Activated CD8-positive, alpha-beta memory T cell treated with anti-CD3 and anti-CD28 coated beads, Interleukin-2, amount 10 ng/mL, durations not matched to agents 7 days and 5 days (primary cell): ENCODE measurements around the gene MACROD1. TPM values are rescaled to one million over a fixed set of nuclear protein-coding genes. Genes with fewer than 3 reads are reported as not detected.
"Not testable (repeated sequence)": the region's sequence is repeated elsewhere in the genome, so short reads cannot be mapped to it uniquely, and the experiment has no call there.

Experiments used
- ATAC-seq: fragments of 150-1000 bp; cut with Tn5 transposase; one replicate; pipeline ENCODE4 v1.10.0; 2021; ENCODE audit warnings: moderate library complexity
- CTCF ChIA-PET: fragments of 350-600 bp; sonication (Branson Sonifier 250); formaldehyde crosslinking; loops from one replicate; lab custom pipeline; 2021; ENCODE audit warnings: antibody characterized with exemption; lab: Charles Lee
- DNase-seq: peaks from one replicate; pipeline ENCODE4 v3.0.0-alpha.2; 2020
- H3K27ac Mint-ChIP-seq: one replicate; pipeline ENCODE4 v1.8.0; 2021; ENCODE audit warnings: mild to moderate bottlenecking, mixed read lengths
- H3K27me3 Mint-ChIP-seq: one replicate; pipeline ENCODE4 v1.8.0; 2021; ENCODE audit warnings: mixed read lengths
- H3K36me3 Mint-ChIP-seq: one replicate; pipeline ENCODE4 v1.8.0; 2021; ENCODE audit warnings: mild to moderate bottlenecking, mixed read lengths
- H3K4me1 Mint-ChIP-seq: one replicate; pipeline ENCODE4 v1.8.0; 2021; ENCODE audit warnings: mixed read lengths
- H3K4me3 Mint-ChIP-seq: one replicate; pipeline ENCODE4 v1.8.0; 2021; ENCODE audit warnings: mild to moderate bottlenecking, moderate library complexity, mixed read lengths
- H3K9me3 Mint-ChIP-seq: one replicate; pipeline ENCODE4 v1.8.0; 2022; ENCODE audit warnings: low read depth, mixed read lengths
- total RNA-seq, 2 experiments: library from RNA; stranded (reverse); gene quantifications; one replicate each; pipeline ENCODE4 v1.2.3, GENCODE V29; 2021

The MACROD1 gene
- total RNA-seq, 2 experiments from 2014 or later: 10.1 to 12.3 TPM

DNA sequence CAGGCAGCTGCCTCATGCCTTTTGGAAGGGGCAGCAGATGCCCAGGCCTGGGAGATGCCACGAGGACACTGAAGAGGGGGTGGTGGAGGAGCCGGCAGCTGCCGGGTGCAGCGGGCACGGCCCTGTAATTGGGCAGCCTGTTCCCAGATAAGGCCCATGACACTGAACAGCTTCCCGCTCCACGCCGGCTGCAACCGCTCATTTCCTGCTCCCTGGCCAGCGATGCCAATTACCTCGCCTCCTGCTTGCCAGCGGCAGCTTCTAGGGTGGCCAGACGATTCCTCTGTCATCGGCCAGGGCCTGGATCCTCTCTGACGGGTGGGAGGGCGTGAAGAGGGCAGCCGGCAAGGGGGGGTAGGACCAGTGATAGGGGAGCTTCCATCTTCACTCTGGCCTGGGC, 107.4 kb downstream of the MACROD1 start:
- ATAC-seq (no peak), DNase-seq (no peak)
- no peak overlapping the region for H3K4me3 Mint-ChIP-seq
- CTCF ChIA-PET: interaction anchor here (1.2 kb wide), 1 partner anchor 58 kb away, joined by 3 read pairs; no protein-coding TSS in a partner anchor
- no peaks in the 10 kb centered on the region for H3K36me3 Mint-ChIP-seq
- H3K27ac Mint-ChIP-seq: no peak overlapping the region
- no peaks in the 10 kb centered on the region for H3K9me3 Mint-ChIP-seq
- peaks cover 6% of the 10 kb centered on the region for H3K4me1 Mint-ChIP-seq
- H3K27me3 Mint-ChIP-seq: peaks cover 16% of the 10 kb centered on the region

DNA sequence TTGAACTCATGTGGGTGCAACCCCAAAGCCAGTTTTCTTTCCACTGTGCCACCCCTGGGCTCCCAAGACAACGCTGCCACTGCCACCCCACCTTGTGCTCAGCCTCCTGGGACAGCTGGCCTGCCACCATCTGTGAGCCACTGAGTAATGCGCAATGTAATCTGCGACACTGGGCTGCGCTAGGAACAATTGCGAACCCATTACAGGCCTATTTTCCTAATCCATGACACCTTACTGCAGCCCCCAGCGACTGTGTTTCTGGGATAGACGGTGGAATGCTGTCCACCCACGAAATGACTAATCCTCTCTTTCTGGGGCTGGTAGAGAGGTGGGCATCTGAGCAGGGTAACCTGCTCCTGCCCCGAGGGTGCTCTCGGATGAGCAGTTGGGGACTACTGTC, 108.0 kb downstream of the MACROD1 start:
- peaks cover 6% of the 10 kb centered on the region for H3K4me1 Mint-ChIP-seq
- no peaks in the 10 kb centered on the region for H3K36me3 Mint-ChIP-seq
- H3K27ac Mint-ChIP-seq: no peak overlapping the region
- no peak for DNase-seq
- H3K9me3 Mint-ChIP-seq: no peaks in the 10 kb centered on the region
- CTCF ChIA-PET: interaction anchor here (1.2 kb wide), 1 partner anchor 58 kb away, joined by 3 read pairs; no protein-coding TSS in a partner anchor
- H3K4me3 Mint-ChIP-seq: no peak overlapping the region
- no peak for ATAC-seq
- peaks cover 15% of the 10 kb centered on the region for H3K27me3 Mint-ChIP-seq

DNA sequence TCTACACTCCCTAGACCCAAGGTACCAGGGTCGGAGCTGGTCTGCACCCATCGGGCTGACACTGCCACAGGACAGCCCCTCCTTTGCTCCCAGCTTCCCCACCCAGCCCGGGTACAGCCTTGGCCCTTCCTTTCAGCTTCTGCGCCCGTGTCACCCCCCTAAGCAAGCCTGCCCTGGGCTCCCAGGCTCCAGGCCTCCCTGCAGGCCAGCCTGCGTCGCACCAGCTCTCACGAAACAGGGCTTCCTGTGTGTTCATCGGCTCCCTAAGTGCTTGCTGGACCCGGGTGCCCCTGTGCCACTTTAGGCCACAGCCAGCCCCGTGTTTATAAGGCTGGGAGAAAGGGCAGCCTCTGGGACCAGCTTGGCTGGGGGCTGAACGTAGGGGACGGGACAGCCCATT, 109.1 kb downstream of the MACROD1 start:
- Mint-ChIP-seq H3K36me3 (no peaks in the 10 kb centered on the region), H3K4me3 (no peak overlapping the region), H3K27me3 (peaks cover 10% of the 10 kb centered on the region), H3K4me1 (peaks cover 6% of the 10 kb centered on the region), H3K9me3 (no peaks in the 10 kb centered on the region), H3K27ac (no peak overlapping the region)
- CTCF ChIA-PET: no interaction called here
- DNase-seq (no peak), ATAC-seq (no peak)

GRCh38 chr11:64056213-64056785, 109.6 kb downstream of the MACROD1 start:
- no peak overlapping the region for H3K4me3 Mint-ChIP-seq
- DNase-seq (no peak), ATAC-seq (no peak)
- CTCF ChIA-PET: no interaction called here
- no peaks in the 10 kb centered on the region for H3K9me3 Mint-ChIP-seq
- H3K4me1 Mint-ChIP-seq: peaks cover 6% of the 10 kb centered on the region
- peaks cover 6% of the 10 kb centered on the region for H3K27me3 Mint-ChIP-seq
- H3K36me3 Mint-ChIP-seq: no peaks in the 10 kb centered on the region
- no peak overlapping the region for H3K27ac Mint-ChIP-seq

DNA sequence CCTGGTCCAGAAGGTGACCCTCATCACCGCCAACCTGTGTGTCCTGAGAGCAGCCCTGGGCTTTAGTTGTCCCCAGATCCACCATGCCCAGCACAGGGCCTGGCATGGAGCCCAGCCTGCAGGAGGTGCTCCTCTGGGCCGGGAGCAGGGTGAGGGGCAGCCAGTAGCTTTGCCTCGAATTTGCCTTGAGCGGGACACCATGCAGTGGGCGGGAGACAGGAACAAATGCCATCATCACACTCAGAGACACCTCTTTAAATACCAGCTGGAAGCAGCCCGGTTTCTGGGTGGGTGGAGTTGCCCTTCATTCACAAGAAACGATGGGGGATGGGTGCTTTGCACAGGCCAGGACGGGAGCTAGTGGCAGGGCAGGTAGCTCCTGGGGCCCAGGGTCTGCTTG, 110.8 kb downstream of the MACROD1 start:
- no peak for ATAC-seq
- Mint-ChIP-seq H3K27ac (no peak overlapping the region), H3K4me3 (no peak overlapping the region), H3K4me1 (no peaks in the 10 kb centered on the region), H3K36me3 (no peaks in the 10 kb centered on the region), H3K27me3 (no peaks in the 10 kb centered on the region), H3K9me3 (no peaks in the 10 kb centered on the region)
- CTCF ChIA-PET: no interaction called here
- DNase-seq: no peak

DNA sequence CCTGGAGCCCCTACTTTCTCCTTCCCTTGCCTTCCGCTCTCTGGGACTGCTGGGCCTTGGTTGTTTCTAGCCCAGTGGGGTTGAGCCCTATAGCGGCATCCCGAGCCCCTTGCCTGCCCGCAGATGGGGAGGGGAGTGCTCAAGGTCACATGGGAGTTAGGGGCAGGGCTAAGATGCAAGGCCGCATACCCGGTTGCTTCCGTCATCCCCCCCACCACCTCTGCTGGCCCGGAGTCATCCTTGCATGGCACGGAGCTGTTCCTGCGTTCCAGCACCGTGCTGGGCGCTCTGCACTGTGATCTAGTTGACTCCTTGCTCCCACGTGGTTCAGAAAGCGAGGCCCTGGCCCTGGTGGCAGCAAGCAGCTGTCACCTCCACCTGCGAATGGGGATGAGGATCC, 112.2 kb downstream of the MACROD1 start:
- DNase-seq (no peak), ATAC-seq (no peak)
- Mint-ChIP-seq H3K36me3 (no peaks in the 10 kb centered on the region), H3K27me3 (no peaks in the 10 kb centered on the region), H3K4me1 (no peaks in the 10 kb centered on the region), H3K9me3 (no peaks in the 10 kb centered on the region), H3K27ac (no peak overlapping the region), H3K4me3 (no peak overlapping the region)
- CTCF ChIA-PET: no interaction called here

DNA sequence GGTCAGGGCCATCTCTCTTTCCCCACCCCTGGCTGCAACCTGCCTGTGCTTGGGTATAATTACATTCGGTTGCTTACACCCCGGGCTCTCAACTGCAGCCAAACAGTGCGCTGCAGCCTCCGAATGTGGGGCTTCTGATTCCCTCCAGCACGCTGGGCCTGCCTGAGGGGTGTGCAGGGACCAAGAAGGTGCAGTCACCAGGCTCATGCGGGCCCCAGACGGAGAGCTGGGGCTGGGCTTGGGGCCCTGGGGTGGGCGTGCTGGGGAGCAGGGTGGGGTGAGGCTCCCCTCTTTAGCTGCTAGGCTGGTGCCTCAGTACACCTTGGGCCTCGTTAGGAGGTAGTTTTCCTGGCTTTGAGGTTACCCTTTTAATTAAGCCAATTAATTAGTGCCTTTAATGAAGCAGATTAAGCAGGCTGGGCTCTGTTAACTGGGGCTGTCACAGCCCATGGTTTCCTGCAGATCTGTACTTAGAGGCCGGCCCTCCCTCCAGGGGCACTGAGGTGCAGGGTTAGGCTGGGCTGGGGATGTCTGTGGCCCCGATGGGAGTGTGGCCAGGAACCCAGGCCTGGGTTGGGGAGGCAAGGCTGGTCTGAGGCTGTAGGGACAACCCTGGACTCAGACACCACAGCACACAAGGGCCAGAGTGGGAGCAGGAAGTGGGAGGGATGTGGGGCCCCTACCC, 112.8 kb downstream of the MACROD1 start:
- no peaks in the 10 kb centered on the region for H3K4me1 Mint-ChIP-seq
- no peak overlapping the region for H3K4me3 Mint-ChIP-seq
- H3K9me3 Mint-ChIP-seq: no peaks in the 10 kb centered on the region
- CTCF ChIA-PET: no interaction called here
- H3K36me3 Mint-ChIP-seq: no peaks in the 10 kb centered on the region
- no peak for DNase-seq
- H3K27me3 Mint-ChIP-seq: no peaks in the 10 kb centered on the region
- H3K27ac Mint-ChIP-seq: no peak overlapping the region
- ATAC-seq: no peak

GRCh38 chr11:64052436-64052835, 113.5 kb downstream of the MACROD1 start:
- CTCF ChIA-PET: no interaction called here
- H3K9me3 Mint-ChIP-seq: no peaks in the 10 kb centered on the region

DNA sequence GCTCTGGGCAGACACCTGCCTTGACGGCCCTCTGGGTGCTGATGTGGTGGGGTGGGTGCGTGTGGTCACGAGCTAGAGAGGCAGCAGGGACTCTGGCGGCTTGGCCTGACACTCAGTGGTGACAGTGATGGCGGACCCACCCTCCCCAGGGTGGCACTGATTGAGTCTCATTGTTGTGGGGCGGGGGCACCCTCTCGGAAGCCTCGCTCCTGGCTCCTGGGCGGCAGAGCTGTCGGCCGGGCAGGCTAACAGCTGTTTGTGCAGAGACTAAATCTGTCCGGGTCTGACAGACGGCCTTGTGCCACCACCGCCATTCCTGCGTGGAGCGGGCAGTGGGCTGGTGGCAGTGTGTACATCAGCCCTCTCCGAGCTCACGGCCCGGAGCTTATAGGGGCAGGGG, 114.6 kb downstream of the MACROD1 start:
- DNase-seq: no peak
- CTCF ChIA-PET: interaction anchor here (0.6 kb wide), 1 partner anchor 365 kb away, joined by 3 read pairs; no protein-coding TSS in a partner anchor
- no peaks in the 10 kb centered on the region for H3K36me3 Mint-ChIP-seq
- H3K4me3 Mint-ChIP-seq: no peak overlapping the region
- H3K9me3 Mint-ChIP-seq: no peaks in the 10 kb centered on the region
- H3K4me1 Mint-ChIP-seq: no peaks in the 10 kb centered on the region
- H3K27me3 Mint-ChIP-seq: no peaks in the 10 kb centered on the region
- H3K27ac Mint-ChIP-seq: no peak overlapping the region
- ATAC-seq: no peak

More at GRCh38 chr11:64052436-64052835, 113.5 kb downstream of the MACROD1 start:
- Mint-ChIP-seq H3K4me3 (no peak overlapping the region), H3K4me1 (no peaks in the 10 kb centered on the region), H3K27ac (no peak overlapping the region), H3K27me3 (no peaks in the 10 kb centered on the region), H3K36me3 (no peaks in the 10 kb centered on the region)
- no peak for DNase-seq
- ATAC-seq: no peak

DNA sequence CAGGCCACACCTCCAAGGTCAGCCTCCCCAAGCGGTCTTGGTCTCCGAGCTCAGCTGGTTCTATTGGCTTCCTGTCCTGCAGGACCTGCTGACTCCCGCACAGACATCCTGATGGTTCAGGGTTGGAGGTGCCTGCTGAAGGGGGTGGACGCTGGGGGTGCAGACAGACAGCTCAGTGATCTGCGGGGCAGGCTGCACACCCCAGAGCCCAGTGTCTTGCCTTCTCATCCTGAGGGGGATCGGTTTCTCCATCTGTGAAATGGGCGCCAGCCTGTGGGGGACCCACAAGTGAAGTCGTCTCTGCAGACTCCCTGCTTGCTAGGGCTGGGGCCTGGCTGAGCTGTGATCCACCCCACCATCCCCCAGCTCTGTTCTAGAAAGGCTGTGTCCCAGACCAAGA, 116.4 kb downstream of the MACROD1 start:
- Mint-ChIP-seq H3K27ac (no peak overlapping the region), H3K4me3 (no peak overlapping the region), H3K36me3 (no peaks in the 10 kb centered on the region), H3K27me3 (no peaks in the 10 kb centered on the region), H3K9me3 (no peaks in the 10 kb centered on the region), H3K4me1 (no peaks in the 10 kb centered on the region)
- ATAC-seq (no peak), DNase-seq (no peak)
- CTCF ChIA-PET: no interaction called here

- no peak for DNase-seq
- CTCF ChIA-PET: no interaction called here
- H3K9me3 Mint-ChIP-seq: no peaks in the 10 kb centered on the region
- no peak for ATAC-seq
- no peak overlapping the region for H3K4me3 Mint-ChIP-seq
- no peaks in the 10 kb centered on the region for H3K4me1 Mint-ChIP-seq
- no peaks in the 10 kb centered on the region for H3K36me3 Mint-ChIP-seq
- H3K27ac Mint-ChIP-seq: no peak overlapping the region
- H3K27me3 Mint-ChIP-seq: no peaks in the 10 kb centered on the region
Observed at GRCh38 chr11:64048042-64048854, 117.7 kb downstream of the MACROD1 start.

DNA sequence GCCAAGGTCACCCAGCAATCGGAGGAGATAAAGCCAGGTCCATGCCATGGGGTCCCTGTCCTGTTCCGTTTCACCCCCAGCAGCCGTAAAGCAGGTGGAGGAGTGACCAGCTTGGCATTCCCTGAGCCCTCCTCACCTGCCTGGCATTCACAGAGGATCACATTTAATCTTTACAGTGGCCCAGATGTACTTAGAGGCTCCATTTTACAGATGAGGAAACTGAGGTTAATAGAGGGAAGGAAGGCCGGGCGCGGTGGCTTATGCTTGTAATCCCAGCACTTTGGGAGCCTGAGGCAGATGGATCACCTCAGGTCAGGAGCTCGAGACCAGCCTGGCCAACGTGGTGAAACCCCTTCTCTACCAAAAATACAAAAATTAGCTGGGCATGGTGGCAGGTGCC, 118.5 kb downstream of the MACROD1 start:
- H3K4me1 Mint-ChIP-seq, H3K36me3 Mint-ChIP-seq, H3K27ac Mint-ChIP-seq, H3K9me3 Mint-ChIP-seq, H3K4me3 Mint-ChIP-seq, H3K27me3 Mint-ChIP-seq, ATAC-seq, CTCF ChIA-PET, DNase-seq: not testable (repeated sequence)

DNA sequence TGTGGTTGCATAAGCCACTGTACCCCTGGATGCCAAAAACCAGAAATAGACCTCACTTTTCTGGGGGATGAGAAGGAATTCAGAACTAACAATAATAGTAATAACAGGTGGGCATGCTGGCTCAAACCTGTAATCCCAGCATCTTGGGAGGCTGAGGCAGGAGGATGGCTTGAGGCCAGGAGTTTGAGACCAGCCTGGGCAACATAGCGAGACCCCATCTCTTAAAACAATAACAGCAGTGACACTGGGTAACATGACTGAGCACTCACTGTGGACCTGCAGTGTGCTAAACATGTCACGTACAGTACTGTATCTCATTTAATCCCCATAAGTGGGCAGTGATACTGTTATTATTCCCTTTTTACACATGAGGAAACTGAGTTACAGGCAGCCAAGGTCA, 120.2 kb downstream of the MACROD1 start:
- Mint-ChIP-seq H3K9me3 (no peaks in the 10 kb centered on the region), H3K4me3 (no peak overlapping the region)

More for the DNA sequence above, 120.2 kb downstream of the MACROD1 start:
- CTCF ChIA-PET: no interaction called here
- DNase-seq (no peak), ATAC-seq (no peak)
- no peaks in the 10 kb centered on the region for H3K27me3 Mint-ChIP-seq
- no peaks in the 10 kb centered on the region for H3K36me3 Mint-ChIP-seq
- no peak overlapping the region for H3K27ac Mint-ChIP-seq
- H3K4me1 Mint-ChIP-seq: no peaks in the 10 kb centered on the region
